Measurements from ENCODE around the gene ECE1.

ECE1 gene

DNA sequence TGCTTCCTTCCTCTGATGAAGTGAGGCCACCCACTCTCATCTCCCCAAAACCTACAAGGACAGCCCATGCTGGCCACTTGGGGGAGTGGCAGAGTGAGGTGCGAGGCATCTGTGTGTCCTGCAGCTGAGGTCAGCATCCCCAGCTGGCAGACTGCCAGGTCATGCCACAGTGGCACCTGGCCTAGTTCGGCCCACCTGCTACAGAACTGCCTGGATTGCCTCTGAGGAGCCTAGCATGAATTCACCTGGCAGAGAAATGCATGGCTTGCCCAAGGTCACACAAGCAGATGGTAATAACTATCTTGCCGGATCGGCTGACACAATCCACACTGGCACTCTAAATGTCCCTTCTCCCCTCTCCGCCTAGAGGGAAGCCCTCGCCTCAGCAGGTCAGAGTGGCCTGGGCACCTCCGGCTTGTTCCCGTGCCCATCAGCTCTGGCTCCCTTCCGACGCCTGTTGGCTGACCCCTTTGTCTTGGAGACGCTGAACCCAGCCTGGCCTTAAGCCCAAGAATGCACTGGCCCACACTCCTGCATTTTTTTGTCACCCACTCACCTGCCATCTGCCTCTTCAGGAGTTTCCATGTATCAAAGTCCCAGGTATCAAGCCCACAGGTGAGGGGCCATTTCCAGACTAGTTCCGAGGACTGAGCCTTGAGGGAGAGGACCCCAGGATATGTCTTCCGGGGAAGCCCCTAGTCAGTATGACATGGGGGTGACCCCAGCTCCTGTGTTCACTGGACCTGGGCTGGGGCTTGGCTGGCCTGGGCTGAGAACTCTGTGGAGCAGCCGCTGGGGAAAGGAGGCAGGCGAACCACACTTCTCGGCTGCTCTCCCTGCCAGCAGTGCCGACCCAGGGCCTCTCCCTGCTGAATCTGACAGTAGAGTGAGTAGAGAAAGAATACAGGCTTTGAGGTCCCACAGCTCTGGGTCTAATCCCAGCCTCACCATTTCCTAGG, 21.7 kb downstream of the ECE1 start:
- DNase-seq (ENCODE audit: low spot score) = no peak
- TF ChIP-seq, protein P1, sequence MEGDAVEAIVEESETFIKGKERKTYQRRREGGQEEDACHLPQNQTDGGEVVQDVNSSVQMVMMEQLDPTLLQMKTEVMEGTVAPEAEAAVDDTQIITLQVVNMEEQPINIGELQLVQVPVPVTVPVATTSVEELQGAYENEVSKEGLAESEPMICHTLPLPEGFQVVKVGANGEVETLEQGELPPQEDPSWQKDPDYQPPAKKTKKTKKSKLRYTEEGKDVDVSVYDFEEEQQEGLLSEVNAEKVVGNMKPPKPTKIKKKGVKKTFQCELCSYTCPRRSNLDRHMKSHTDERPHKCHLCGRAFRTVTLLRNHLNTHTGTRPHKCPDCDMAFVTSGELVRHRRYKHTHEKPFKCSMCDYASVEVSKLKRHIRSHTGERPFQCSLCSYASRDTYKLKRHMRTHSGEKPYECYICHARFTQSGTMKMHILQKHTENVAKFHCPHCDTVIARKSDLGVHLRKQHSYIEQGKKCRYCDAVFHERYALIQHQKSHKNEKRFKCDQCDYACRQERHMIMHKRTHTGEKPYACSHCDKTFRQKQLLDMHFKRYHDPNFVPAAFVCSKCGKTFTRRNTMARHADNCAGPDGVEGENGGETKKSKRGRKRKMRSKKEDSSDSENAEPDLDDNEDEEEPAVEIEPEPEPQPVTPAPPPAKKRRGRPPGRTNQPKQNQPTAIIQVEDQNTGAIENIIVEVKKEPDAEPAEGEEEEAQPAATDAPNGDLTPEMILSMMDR (IDR thresholded peaks at IDR 0.05; ENCODE audit: extremely low read depth, insufficient read depth, missing control alignments) = no peak
- in situ Hi-C loops (cut with MboI; ENCODE audit: low pct_unique_long_range_greater_than_20kb, low sequenced_read_pairs, unreplicated experiment) = no loop called here

DNA sequence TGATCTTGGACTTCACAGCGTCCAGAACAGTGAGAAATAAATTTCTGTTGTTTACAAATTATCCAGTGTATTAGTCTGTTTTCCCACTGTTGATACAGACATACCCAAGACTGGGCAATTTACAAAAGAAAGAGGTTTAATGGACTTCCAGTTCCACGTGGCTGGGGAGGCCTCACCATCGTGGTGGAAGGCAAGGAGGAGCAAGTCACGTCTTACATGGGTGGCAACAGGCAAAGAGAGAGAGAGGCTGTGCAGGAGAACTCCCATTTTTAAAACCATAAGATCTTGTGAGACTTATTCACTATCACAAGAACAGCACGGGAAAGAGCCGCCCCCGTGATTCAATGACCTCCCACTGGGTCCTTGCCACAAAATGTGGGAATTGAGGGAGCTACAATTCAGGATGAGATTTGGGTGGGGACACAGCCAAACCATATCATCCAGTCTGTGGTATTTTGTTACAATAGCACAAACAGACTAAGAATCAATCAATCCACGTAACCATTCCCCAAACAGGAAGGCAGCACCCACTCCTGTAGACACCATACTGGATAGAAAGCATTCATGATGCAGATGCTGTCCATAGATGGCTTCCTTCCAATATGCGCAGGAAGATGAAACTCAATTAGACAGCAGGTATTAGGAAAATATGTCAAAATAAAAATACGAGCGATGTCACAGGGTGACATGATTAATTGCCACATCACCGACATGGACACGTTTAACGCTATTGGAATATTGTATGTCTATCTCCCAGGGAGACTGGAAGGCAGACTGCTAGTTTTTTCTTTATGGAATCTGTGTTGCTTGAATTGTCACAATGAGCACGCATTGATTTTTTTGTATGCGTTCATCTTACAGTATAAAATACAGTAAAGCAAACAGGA, 22.8 kb downstream of the ECE1 start:
- TF ChIP-seq, protein P1 (IDR thresholded peaks at IDR 0.05; ENCODE audit: extremely low read depth, insufficient read depth, missing control alignments) = no peak
- in situ Hi-C loops (cut with MboI; ENCODE audit: low pct_unique_long_range_greater_than_20kb, low sequenced_read_pairs, unreplicated experiment) = no loop called here
- DNase-seq (ENCODE audit: low spot score) = no peak

DNA sequence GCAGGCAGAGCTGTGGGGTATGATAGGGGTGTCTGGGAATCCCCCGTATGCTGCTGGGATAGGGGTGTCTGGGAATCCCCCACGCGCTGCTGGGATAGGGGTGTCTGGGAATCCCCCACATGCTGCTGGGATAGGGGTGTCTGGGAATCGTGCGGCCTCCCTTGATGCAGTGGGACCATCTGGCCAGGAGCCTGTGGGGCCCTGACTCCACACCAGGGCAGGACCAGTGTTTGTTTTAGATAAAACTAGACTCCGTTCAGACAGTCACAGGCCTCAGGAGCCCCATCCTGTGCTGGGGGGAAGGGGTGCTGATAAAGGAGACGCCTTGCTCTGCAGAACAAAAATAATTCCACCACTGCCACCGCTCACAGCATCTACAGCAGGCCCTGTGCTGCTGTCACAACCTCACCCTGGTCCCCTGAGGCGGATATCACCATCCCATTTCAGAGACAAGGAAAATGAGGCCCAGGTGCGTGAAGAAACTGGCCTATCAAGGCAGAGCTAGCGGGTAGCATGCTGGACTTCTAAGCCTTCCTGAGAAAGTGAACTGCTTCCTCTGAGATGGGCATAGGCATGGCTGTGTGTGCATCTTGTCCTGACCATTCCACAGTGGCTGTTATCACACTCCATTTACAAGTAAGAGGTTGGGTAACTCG, 24.0 kb downstream of the ECE1 start:
- in situ Hi-C loops (cut with MboI; ENCODE audit: low pct_unique_long_range_greater_than_20kb, low sequenced_read_pairs, unreplicated experiment) = no loop called here
- TF ChIP-seq, protein P1 (IDR thresholded peaks at IDR 0.05; ENCODE audit: extremely low read depth, insufficient read depth, missing control alignments) = no peak
- DNase-seq (ENCODE audit: low spot score) = no peak

DNA sequence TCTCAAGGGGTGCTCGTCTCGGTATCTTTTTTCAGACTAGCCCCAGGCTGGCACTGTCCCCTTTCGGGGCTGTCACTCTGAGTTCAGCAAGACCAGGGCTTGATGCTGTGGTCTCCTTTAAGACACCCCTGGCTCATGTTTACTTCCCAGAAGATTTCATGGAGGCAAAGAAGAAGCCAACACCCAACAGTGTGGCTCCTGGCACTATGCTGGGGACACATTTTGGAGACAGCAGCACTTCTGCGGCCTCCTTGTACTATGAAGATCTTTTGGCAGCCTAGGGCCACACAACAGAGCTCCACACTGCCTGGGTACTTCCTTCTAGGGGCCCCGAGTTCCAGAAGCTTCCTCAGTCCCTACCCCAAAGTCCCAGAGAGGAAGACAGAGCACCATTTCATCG, 24.6 kb downstream of the ECE1 start:
- in situ Hi-C loops (cut with MboI; ENCODE audit: low pct_unique_long_range_greater_than_20kb, low sequenced_read_pairs, unreplicated experiment) = no loop called here
- no peak for DNase-seq (ENCODE audit: low spot score)
- TF ChIP-seq, protein P1 (IDR thresholded peaks at IDR 0.05; ENCODE audit: extremely low read depth, insufficient read depth, missing control alignments) = no peak

DNA sequence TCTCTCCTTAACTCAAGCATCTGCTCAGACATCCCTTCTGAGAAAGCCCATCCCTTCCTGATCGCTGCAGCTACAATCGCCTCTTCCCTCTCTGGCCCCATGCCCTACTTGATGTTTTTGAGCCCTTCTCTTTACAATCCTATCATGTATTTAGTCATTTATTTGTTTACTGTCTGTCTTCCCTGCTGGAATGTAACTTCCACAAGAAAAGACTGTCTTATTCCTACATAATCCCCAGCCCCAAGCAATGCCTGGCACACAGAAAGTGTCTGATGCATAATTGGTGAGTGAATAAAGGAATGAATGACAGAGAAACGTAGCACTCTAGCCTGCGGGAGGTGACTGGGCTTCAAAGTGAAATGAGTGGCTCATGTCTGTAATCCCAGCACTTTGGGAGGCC, 25.4 kb downstream of the ECE1 start:
- in situ Hi-C loops (cut with MboI; ENCODE audit: low pct_unique_long_range_greater_than_20kb, low sequenced_read_pairs, unreplicated experiment) = no loop called here
- TF ChIP-seq, protein P1 (IDR thresholded peaks at IDR 0.05; ENCODE audit: extremely low read depth, insufficient read depth, missing control alignments) = no peak
- DNase-seq (ENCODE audit: low spot score) = no peak

DNA sequence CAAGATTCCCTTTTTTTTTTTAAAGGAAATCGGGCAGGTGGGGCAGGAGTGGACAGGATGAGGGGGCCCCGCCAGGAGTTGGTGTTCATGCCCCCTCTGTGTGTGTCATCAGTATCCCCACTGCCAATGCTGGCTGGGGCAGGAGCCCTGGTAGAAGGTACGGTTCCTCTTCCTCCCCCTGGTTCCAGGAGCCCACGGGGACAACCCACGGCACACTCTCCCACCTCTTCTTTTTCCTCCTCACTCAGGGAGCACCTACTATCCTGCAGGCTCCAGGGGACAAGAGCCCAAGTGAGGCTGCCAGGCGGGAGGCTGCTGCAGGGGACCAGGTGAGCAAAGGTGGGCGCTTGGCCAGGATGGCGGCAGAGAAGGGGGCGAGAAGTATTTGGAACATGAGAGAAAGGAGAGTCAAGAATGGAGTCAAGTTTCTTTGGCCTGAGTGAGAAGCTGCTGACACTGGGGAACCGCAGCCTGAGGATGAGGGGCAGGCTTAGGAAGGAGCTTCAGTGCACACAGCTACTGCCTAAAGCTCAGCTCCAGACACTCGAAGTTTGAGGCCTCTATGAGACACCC, 26.5 kb downstream of the ECE1 start:
- TF ChIP-seq, protein P1 (IDR thresholded peaks at IDR 0.05; ENCODE audit: extremely low read depth, insufficient read depth, missing control alignments) = no peak
- in situ Hi-C loops (cut with MboI; ENCODE audit: low pct_unique_long_range_greater_than_20kb, low sequenced_read_pairs, unreplicated experiment) = no loop called here

More for the DNA sequence above, 26.5 kb downstream of the ECE1 start:
- DNase-seq (ENCODE audit: low spot score) = no peak

Data from GM13977 (cell line).